Measurements from ENCODE around the gene SLMAP. TPM values are rescaled to one million over a fixed set of nuclear protein-coding genes. Genes with fewer than 3 reads are reported as not detected.

The SLMAP gene
- total and polyA plus RNA-seq, 2 of the 4 experiments (the other 2 are of a cell fraction), result 15.5 to 26.5 TPM

DNA sequence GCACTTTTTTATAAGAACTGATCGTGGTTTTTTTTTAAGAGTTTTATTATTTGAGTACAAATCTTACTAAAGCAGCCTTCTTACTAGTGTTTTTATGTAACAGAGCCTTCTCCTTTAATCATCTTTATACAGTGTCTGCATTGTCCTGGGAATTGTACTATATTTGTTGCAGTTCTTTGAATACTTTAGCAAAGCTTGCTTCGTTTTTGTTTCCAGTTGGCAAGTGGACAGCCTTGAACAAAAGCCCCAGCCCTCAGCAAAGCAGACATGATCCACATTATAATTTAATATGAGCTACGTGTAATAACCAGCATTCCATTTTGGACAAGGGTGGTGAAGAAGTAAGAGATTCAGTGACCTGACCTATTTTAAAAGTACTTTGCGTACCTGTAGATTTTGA is 139.9 kb downstream of the SLMAP start:
- WGBS, 2 experiments (ENCODE audit: extremely low coverage in 2 of 2, insufficient read length in 1 of 2), result no CpG with 5 or more reads among the region's 4 CpGs
- Histone ChIP-seq H4K91ac (ENCODE audit: insufficient read depth, low read depth, low read length) (no peak overlapping the region), H2BK20ac (ENCODE audit: low read depth, low read length) (no peak overlapping the region), H2AFZ (replicated peaks; ENCODE audit: low read length, poor library complexity) (no peak overlapping the region), H3K18ac (ENCODE audit: low read depth, low read length) (no peak overlapping the region), H3K79me1 (ENCODE audit: low read depth in 1 of 2, low read length in 2 of 2) (no peaks in the 10 kb centered on the region; a peak in 1 of 4 replicates), H2AK9ac (replicated peaks; ENCODE audit: low read depth, low read length, poor library complexity) (no peak overlapping the region), H3K4me2 (ENCODE audit: low read depth, low read length) (no peak overlapping the region), H4K5ac (ENCODE audit: low read depth, low read length) (no peak overlapping the region), H3K23ac (ENCODE audit: low read depth, low read length) (no peak overlapping the region), H2BK15ac (ENCODE audit: low read depth, low read length) (no peak overlapping the region), H4K20me1 (ENCODE audit: insufficient read depth, low read length) (no peaks in the 10 kb centered on the region), H3K4ac (ENCODE audit: low read depth, low read length) (no peak overlapping the region), H3K4me1 (ENCODE audit: control insufficient read depth, insufficient read depth, low read length) (no peaks in the 10 kb centered on the region), H3K9ac (ENCODE audit: low read depth, low read length) (no peak overlapping the region), H3K4me3 (ENCODE audit: insufficient read depth, low read depth, low read length) (no peak overlapping the region), H2BK120ac (ENCODE audit: low read depth, low read length) (no peak overlapping the region), H3K9me1 (ENCODE audit: insufficient read depth, low read length) (no peaks in the 10 kb centered on the region), H3K27ac (ENCODE audit: insufficient read depth, low read length) (no peak overlapping the region), H2AK5ac (ENCODE audit: low read depth, low read length) (no peak overlapping the region), H3K27me3 (ENCODE audit: control insufficient read depth, insufficient read depth, low read length) (no peaks in the 10 kb centered on the region), H4K8ac (ENCODE audit: low read depth in 2 of 2, low read length in 2 of 2) (no peak overlapping the region), H3K9me3 (ENCODE audit: control insufficient read depth, insufficient read depth, low read length) (no peaks in the 10 kb centered on the region), H3K36me3 (ENCODE audit: control insufficient read depth, insufficient read depth, low read length) (peaks cover 2% of the 10 kb centered on the region; the same call in 1 of the 2 replicates), H3K56ac (ENCODE audit: extremely low read depth, insufficient read depth, low read length) (no peak overlapping the region), H2BK5ac (ENCODE audit: low read depth, low read length, poor library complexity, severe bottlenecking) (no peak overlapping the region), H3K14ac (replicated peaks; ENCODE audit: low read depth, low read length) (no peak overlapping the region)
- DNase-seq (no peak), ATAC-seq (ENCODE audit: low read depth) (no peak)
- in situ Hi-C loops (cut with MboI; ENCODE audit: low sequenced_read_pairs) (no loop called here), intact Hi-C loops (cut with micrococcal nuclease) (no loop called here), dilution Hi-C loops (cut with HindIII; ENCODE audit: low sequenced_read_pairs, unreplicated experiment) (no loop called here)
- TF ChIP-seq SMC3 (IDR thresholded peaks at IDR 0.05; ENCODE audit: low read depth, low read length) (no peak), BHLHE40 (IDR thresholded peaks at IDR 0.05; ENCODE audit: low read depth, low read length) (no peak), CEBPB (IDR thresholded peaks at IDR 0.05; ENCODE audit: low read depth, low read length) (no peak), RFX5 (IDR thresholded peaks at IDR 0.05; ENCODE audit: low read depth, low read length) (no peak), FOS (IDR thresholded peaks at IDR 0.05; ENCODE audit: low read depth, low read length) (no peak)
- POLR2A ChIA-PET (ENCODE audit: unreplicated experiment), result no interaction called here
- CTCF ChIA-PET, result no interaction called here
- BruUV-seq (replicated peaks), result no TSS peak
